Measurements from ENCODE around the gene HAPLN3. TPM values are rescaled to one million over a fixed set of nuclear protein-coding genes. Genes with fewer than 3 reads are reported as not detected.

Gene HAPLN3
- total RNA-seq, 1 donor from 2014 or later = 16.8 TPM

DNA sequence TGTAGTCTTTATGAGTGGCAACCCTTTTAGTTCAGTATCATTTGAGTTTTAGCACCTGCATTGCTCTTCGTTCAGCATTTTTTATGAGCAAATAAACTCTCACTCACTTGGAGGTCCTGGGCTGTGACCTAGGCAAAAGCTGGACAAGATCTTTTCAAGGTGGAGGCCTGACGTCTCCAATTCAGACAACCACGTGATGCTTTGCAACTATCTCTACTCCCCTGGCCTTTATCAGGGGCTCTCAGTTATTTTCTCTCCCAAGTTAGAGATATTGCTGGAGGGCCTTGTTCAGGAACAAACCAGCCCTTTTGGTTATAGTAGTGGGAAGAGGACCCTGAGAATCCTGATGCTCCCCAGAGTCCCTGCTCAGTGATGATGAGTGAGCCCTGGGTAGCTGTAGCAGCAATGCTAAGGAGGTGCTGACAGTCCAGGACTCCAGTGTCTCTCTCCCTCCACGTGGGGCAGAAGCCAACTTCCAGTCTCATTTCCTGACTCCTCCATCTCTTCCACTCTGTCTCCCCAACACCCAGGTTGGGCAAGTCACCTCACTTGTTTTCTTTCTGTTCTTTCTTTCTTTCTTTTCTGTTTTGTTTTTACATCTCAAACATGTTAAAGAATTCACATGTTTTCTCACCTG lies 30.4 kb downstream of the HAPLN3 start:
- peaks cover 4% of the 10 kb centered on the region for H3K27me3 ChIP-seq (ENCODE audit: control insufficient read depth, insufficient read depth, low read length)
- no peak overlapping the region for H3K4me3 ChIP-seq (ENCODE audit: low read depth, low read length)
- DNase-seq (ENCODE audit: low read depth) = no peak
- TF ChIP-seq, protein P1, sequence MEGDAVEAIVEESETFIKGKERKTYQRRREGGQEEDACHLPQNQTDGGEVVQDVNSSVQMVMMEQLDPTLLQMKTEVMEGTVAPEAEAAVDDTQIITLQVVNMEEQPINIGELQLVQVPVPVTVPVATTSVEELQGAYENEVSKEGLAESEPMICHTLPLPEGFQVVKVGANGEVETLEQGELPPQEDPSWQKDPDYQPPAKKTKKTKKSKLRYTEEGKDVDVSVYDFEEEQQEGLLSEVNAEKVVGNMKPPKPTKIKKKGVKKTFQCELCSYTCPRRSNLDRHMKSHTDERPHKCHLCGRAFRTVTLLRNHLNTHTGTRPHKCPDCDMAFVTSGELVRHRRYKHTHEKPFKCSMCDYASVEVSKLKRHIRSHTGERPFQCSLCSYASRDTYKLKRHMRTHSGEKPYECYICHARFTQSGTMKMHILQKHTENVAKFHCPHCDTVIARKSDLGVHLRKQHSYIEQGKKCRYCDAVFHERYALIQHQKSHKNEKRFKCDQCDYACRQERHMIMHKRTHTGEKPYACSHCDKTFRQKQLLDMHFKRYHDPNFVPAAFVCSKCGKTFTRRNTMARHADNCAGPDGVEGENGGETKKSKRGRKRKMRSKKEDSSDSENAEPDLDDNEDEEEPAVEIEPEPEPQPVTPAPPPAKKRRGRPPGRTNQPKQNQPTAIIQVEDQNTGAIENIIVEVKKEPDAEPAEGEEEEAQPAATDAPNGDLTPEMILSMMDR (IDR thresholded peaks at IDR 0.05; ENCODE audit: insufficient read depth, low read length, poor library complexity, severe bottlenecking) = no peak
- no peaks in the 10 kb centered on the region for H3K36me3 ChIP-seq (ENCODE audit: control insufficient read depth, insufficient read depth, low read length)

DNA sequence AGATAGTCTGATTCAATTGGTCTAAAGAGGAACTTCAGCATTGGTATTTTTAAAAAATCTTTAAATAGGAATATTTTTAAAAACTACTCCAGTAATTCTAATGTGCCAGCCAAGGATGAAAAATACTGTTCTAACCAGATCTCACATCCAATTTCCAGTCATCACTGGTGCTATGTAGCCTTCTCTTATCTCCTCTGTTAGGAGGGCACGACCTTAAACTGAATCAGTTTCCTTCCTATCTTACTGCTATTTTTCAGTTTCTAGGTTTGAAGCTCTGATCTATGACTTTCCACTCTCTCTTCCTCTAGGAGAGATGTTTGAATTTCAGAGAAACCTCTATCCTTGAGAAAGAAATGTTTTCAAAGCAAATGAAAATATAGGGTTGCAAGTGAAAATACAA lies 31.9 kb downstream of the HAPLN3 start:
- TF ChIP-seq, protein P1 (IDR thresholded peaks at IDR 0.05; ENCODE audit: insufficient read depth, low read length, poor library complexity, severe bottlenecking) = no peak
- Histone ChIP-seq H3K4me3 (ENCODE audit: low read depth, low read length) (no peak overlapping the region), H3K27me3 (ENCODE audit: control insufficient read depth, insufficient read depth, low read length) (no peaks in the 10 kb centered on the region), H3K36me3 (ENCODE audit: control insufficient read depth, insufficient read depth, low read length) (no peaks in the 10 kb centered on the region)
- no peak for DNase-seq (ENCODE audit: low read depth)

GRCh38 chr15:88860212-88860611 lies 35.1 kb downstream of the HAPLN3 start:
- DNase-seq (ENCODE audit: low read depth) = no peak
- TF ChIP-seq, protein P1 (IDR thresholded peaks at IDR 0.05; ENCODE audit: insufficient read depth, low read length, poor library complexity, severe bottlenecking) = no peak
- no peaks in the 10 kb centered on the region for H3K27me3 ChIP-seq (ENCODE audit: control insufficient read depth, insufficient read depth, low read length)
- no peaks in the 10 kb centered on the region for H3K36me3 ChIP-seq (ENCODE audit: control insufficient read depth, insufficient read depth, low read length)
- H3K4me3 ChIP-seq (ENCODE audit: low read depth, low read length) = no peak overlapping the region

DNA sequence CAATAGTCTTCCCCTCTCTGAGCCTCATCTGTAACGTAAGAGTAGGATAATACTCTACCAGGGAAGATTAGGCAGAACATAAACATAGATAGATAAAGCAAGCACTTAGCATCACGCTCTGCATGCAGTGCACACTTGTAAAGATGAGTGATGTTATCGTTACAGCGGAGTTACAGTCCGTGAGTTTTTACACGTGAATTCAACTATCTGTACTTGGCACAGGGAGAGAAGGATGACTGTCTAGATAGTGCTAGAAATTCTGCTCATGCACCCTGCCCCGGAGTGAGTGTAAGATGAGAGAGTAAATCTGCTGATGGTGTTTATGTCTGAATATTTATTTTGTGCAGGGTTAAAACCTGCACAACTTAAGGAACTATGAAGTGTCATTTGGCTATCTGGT lies 35.8 kb downstream of the HAPLN3 start:
- no peak for DNase-seq (ENCODE audit: low read depth)
- Histone ChIP-seq H3K4me3 (ENCODE audit: low read depth, low read length) (no peak overlapping the region), H3K27me3 (ENCODE audit: control insufficient read depth, insufficient read depth, low read length) (no peaks in the 10 kb centered on the region), H3K36me3 (ENCODE audit: control insufficient read depth, insufficient read depth, low read length) (no peaks in the 10 kb centered on the region)
- TF ChIP-seq, protein P1 (IDR thresholded peaks at IDR 0.05; ENCODE audit: insufficient read depth, low read length, poor library complexity, severe bottlenecking) = no peak

DNA sequence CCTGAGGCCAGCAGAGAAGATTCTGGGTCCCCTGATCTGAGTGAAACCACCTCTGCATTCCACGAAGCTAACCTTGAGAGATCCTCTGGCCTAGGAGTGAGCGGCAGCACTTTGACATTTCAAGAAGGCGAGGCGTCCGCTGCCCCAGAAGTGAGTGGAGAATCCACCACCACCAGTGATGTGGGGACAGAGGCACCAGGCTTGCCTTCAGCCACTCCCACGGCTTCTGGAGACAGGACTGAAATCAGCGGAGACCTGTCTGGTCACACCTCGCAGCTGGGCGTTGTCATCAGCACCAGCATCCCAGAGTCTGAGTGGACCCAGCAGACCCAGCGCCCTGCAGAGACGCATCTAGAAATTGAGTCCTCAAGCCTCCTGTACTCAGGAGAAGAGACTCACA lies 36.4 kb downstream of the HAPLN3 start:
- no peaks in the 10 kb centered on the region for H3K27me3 ChIP-seq (ENCODE audit: control insufficient read depth, insufficient read depth, low read length)
- no peak overlapping the region for H3K4me3 ChIP-seq (ENCODE audit: low read depth, low read length)
- no peak for DNase-seq (ENCODE audit: low read depth)
- no peaks in the 10 kb centered on the region for H3K36me3 ChIP-seq (ENCODE audit: control insufficient read depth, insufficient read depth, low read length)
- TF ChIP-seq, protein P1 (IDR thresholded peaks at IDR 0.05; ENCODE audit: insufficient read depth, low read length, poor library complexity, severe bottlenecking) = no peak

- Histone ChIP-seq H3K4me3 (ENCODE audit: low read depth, low read length) (no peak overlapping the region), H3K27me3 (ENCODE audit: control insufficient read depth, insufficient read depth, low read length) (peaks cover 7% of the 10 kb centered on the region), H3K36me3 (ENCODE audit: control insufficient read depth, insufficient read depth, low read length) (no peaks in the 10 kb centered on the region)
- no peak for DNase-seq (ENCODE audit: low read depth)
- TF ChIP-seq, protein P1 (IDR thresholded peaks at IDR 0.05; ENCODE audit: insufficient read depth, low read length, poor library complexity, severe bottlenecking) = no peak
These were observed 42.9 kb downstream of the HAPLN3 start for GRCh38 chr15:88852476-88852875.

Measured in kidney epithelial cell (primary cell).